GM19023 (cell line): ENCODE measurements around the gene CPEB4.

Experiments used
- ATAC-seq: cut with Tn5 transposase; IDR thresholded peaks from one replicate; pipeline ENCODE4 v1.9.1; 2021; ENCODE audit warnings: mild to moderate bottlenecking, moderate library complexity; ENCODE audit not compliant: unreplicated experiment

CPEB4 gene

GRCh38 chr5:173887610-173888472 is at the start of gene CPEB4:
Gene CPEB4 (plus strand): TSS chr5:173888349. CDS start chr5:173889734, 1,385 bp downstream.
- peak; percentile 95 for ATAC-seq

- no peak for ATAC-seq
Measured at GRCh38 chr5:173839117-173839713, 48.9 kb upstream of the CPEB4 start.

GRCh38 chr5:173840111-173840983 is 47.8 kb upstream of the CPEB4 start:
- ATAC-seq, result no peak

GRCh38 chr5:173841710-173842109 is 46.4 kb upstream of the CPEB4 start:
- no peak for ATAC-seq

- no peak for ATAC-seq
Measured at GRCh38 chr5:173843794-173844193, 44.4 kb upstream of the CPEB4 start.

GRCh38 chr5:173845321-173845720 is 42.8 kb upstream of the CPEB4 start:
- ATAC-seq, result no peak

GRCh38 chr5:173846929-173847501 is 41.1 kb upstream of the CPEB4 start:
- no peak for ATAC-seq

- no peak for ATAC-seq
Measured at GRCh38 chr5:173848986-173849596, 39.1 kb upstream of the CPEB4 start.

- no peak for ATAC-seq
Measured at GRCh38 chr5:173849908-173850307, 38.2 kb upstream of the CPEB4 start.

- ATAC-seq, result no peak
Measured at GRCh38 chr5:173850659-173851058, 37.5 kb upstream of the CPEB4 start.

GRCh38 chr5:173851595-173852243 is 36.4 kb upstream of the CPEB4 start:
- ATAC-seq, result no peak

- no peak for ATAC-seq
Measured at GRCh38 chr5:173852790-173853359, 35.3 kb upstream of the CPEB4 start.

GRCh38 chr5:173853370-173854131 is 34.6 kb upstream of the CPEB4 start:
- no peak for ATAC-seq

GRCh38 chr5:173855162-173855994 is 32.8 kb upstream of the CPEB4 start:
- ATAC-seq, result no peak

- no peak for ATAC-seq
Measured at GRCh38 chr5:173855995-173856656, 32.0 kb upstream of the CPEB4 start.

- no peak for ATAC-seq
Measured at GRCh38 chr5:173857234-173857633, 30.9 kb upstream of the CPEB4 start.

GRCh38 chr5:173858021-173858669 is 30.0 kb upstream of the CPEB4 start:
- no peak for ATAC-seq
